Common myeloid progenitor, CD34-positive (primary cell): ENCODE data around the gene TMEM125.

Experiments
- CTCF ChIA-PET: fragments of 350-600 bp; sonication (Branson Sonifier 250); formaldehyde crosslinking; loops from one replicate; lab custom pipeline; 2021; ENCODE audit warnings: antibody characterized with exemption; lab: Charles Lee
- POLR2A ChIA-PET: fragments of 350-600 bp; sonication (Branson Sonifier 250); formaldehyde crosslinking; loops from one replicate; lab custom pipeline; 2021; ENCODE audit warnings: antibody characterized with exemption; lab: Charles Lee
- DNase-seq, 3 donors: peaks; one replicate each; pipeline versions ENCODE4 v3.0.0 to v3.0.0-alpha.2; 2013
- H3K27ac ChIP-seq, 2 experiments: 1 replicate in 1 of 2; 2 replicates in 1 of 2; pipeline ENCODE4 v1.7.0; 2013; ENCODE audit warnings: inconsistent platforms in 2 of 2, low read length in 2 of 2, mild to moderate bottlenecking in 2 of 2, low read depth in 1 of 2, moderate library complexity in 1 of 2; ENCODE audit not compliant: severe bottlenecking in 2 of 2, insufficient read depth in 1 of 2, poor library complexity in 1 of 2
- H3K27me3 ChIP-seq, 5 experiments: replicated peaks in 2 of 5; 1 replicate in 3 of 5; 2 replicates in 2 of 5; pipeline versions ENCODE4 v1.6.1 to v1.7.0; 2013; ENCODE audit warnings: low read length in 4 of 5, mild to moderate bottlenecking in 2 of 5, moderate library complexity in 2 of 5, inconsistent platforms in 1 of 5; ENCODE audit not compliant: insufficient read depth in 5 of 5, control insufficient read depth in 4 of 5
- H3K36me3 ChIP-seq, 4 experiments: 1 replicate in 2 of 4; 2 replicates in 2 of 4; pipeline versions ENCODE4 v1.6.1 to v1.7.0; 2013; ENCODE audit warnings: low read length in 3 of 4, control low read depth in 1 of 4, mild to moderate bottlenecking in 1 of 4; ENCODE audit not compliant: control insufficient read depth in 4 of 4, insufficient read depth in 4 of 4
- H3K4me1 ChIP-seq, 4 experiments: 1 replicate in 3 of 4; 2 replicates in 1 of 4; pipeline versions ENCODE4 v1.6.1 to v1.7.1; 2013; ENCODE audit warnings: low read length in 3 of 4, mild to moderate bottlenecking in 3 of 4, control low read depth in 1 of 4, inconsistent platforms in 1 of 4, moderate library complexity in 1 of 4; ENCODE audit not compliant: control insufficient read depth in 4 of 4, insufficient read depth in 4 of 4; ENCODE audit errors: control extremely low read depth in 1 of 4
- H3K4me3 ChIP-seq, 7 experiments: 1 replicate in 4 of 7; 2 replicates in 3 of 7; pipeline versions ENCODE4 v1.5.1 to v1.7.0; 2013; ENCODE audit warnings: mild to moderate bottlenecking in 7 of 7, low read length in 6 of 7, moderate library complexity in 6 of 7, inconsistent platforms in 2 of 7, low read depth in 2 of 7, control low read depth in 1 of 7; ENCODE audit not compliant: insufficient read depth in 4 of 7, control insufficient read depth in 1 of 7; ENCODE audit errors: extremely low read depth in 1 of 7
- H3K9me3 ChIP-seq, 5 experiments: 1 replicate in 4 of 5; 2 replicates in 1 of 5; pipeline versions ENCODE4 v1.6.1 to v1.7.1; 2013; ENCODE audit warnings: low read length in 4 of 5, mild to moderate bottlenecking in 2 of 5, inconsistent platforms in 1 of 5, low read depth in 1 of 5, moderate library complexity in 1 of 5; ENCODE audit not compliant: control insufficient read depth in 4 of 5, insufficient read depth in 2 of 5; ENCODE audit errors: control extremely low read depth in 1 of 5
- WGBS: methylation state at CpG from one replicate; pipeline ENCODE4 v1.1.5; 2013; ENCODE audit not compliant: insufficient coverage; 5-methylcytosine and 5-hydroxymethylcytosine counted together

Gene TMEM125

DNA sequence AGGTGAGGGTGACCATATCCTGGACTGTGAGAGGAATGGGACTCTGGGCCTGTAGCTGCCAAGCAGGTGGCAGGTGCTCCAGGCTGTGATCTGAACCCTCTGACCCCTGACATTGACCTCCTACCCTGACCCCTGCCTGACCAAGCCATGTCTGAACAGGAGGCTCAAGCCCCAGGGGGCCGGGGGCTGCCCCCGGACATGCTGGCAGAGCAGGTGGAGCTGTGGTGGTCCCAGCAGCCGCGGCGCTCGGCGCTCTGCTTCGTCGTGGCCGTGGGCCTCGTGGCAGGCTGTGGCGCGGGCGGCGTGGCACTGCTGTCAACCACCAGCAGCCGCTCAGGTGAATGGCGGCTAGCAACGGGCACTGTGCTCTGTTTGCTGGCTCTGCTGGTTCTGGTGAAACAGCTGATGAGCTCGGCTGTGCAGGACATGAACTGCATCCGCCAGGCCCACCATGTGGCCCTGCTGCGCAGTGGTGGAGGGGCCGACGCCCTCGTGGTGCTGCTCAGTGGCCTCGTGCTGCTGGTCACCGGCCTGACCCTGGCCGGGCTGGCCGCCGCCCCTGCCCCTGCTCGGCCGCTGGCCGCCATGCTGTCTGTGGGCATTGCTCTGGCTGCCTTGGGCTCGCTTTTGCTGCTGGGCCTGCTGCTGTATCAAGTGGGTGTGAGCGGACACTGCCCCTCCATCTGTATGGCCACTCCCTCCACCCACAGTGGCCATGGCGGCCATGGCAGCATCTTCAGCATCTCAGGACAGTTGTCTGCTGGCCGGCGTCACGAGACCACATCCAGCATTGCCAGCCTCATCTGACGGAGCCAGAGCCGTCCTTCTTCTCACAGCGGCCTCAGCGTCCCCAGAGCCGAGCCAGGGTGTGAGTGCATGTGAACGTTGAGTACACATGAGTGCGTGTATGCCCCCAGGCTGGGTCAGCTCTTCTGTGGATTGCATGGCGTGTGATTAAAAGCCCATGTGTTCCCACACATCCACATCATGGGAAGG is 3.1 kb downstream of the TMEM125 start:
- Histone ChIP-seq H3K27ac (no peak overlapping the region), H3K4me3 (no peak overlapping the region), H3K27me3 (peaks cover 0 to 2% (median 0%) of the 10 kb centered on the region in 5 experiments), H3K4me1 (peaks cover 0 to 30% (median 15%) of the 10 kb centered on the region in 4 experiments), H3K9me3 (no peaks in the 10 kb centered on the region), H3K36me3 (no peaks in the 10 kb centered on the region)
- POLR2A ChIA-PET: no interaction called here
- CTCF ChIA-PET: interaction anchor here (1.0 to 1.7 kb wide), 2 partner anchors 20 to 46 kb away, joined by 4 read pairs; no protein-coding TSS in a partner anchor
- WGBS: 97% methylated on average over 44 of the region's 46 CpGs
- no peak for DNase-seq

DNA sequence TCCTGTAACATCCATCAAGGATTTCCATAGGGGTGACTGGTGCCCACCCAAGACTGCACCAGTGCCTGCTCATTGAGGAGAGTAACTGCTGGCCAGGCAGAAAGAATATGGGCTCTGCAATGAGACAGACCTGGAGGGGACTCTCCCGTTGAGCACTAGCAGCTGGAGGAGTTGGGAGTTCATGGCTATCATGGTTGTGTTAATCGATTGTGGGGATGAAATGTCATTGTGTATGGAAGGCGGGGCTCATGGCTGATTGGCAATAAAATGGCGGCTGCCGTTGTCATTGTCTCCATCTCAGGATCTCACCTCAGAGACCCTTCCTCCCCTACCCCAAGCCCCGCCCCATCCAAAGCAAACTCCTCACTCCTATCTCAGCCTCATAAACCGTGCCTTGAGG is 3.9 kb downstream of the TMEM125 start:
- DNase-seq: no peak
- 100% methylated on average over 1 of the region's 7 CpGs for WGBS
- POLR2A ChIA-PET: no interaction called here
- no peaks in the 10 kb centered on the region for H3K9me3 ChIP-seq
- H3K4me3 ChIP-seq: no peak overlapping the region
- CTCF ChIA-PET: interaction anchor here (1.7 kb wide), 1 partner anchor 19 kb away, joined by 4 read pairs; no protein-coding TSS in a partner anchor
- H3K27ac ChIP-seq: no peak overlapping the region
- peaks cover 0 to 30% (median 15%) of the 10 kb centered on the region in 4 experiments for H3K4me1 ChIP-seq
- H3K27me3 ChIP-seq: peaks cover 0 to 2% (median 0%) of the 10 kb centered on the region in 5 experiments
- no peaks in the 10 kb centered on the region for H3K36me3 ChIP-seq

- Histone ChIP-seq H3K27ac (no peak overlapping the region), H3K9me3 (no peaks in the 10 kb centered on the region), H3K27me3 (peaks cover 0 to 2% (median 0%) of the 10 kb centered on the region in 5 experiments), H3K4me3 (peak overlapping the region in 1 of 7 experiments; percentile 2), H3K4me1 (peaks cover 0 to 28% (median 15%) of the 10 kb centered on the region in 4 experiments), H3K36me3 (no peaks in the 10 kb centered on the region)
- ChIA-PET CTCF (interaction anchor here (1.5 to 1.7 kb wide), 2 partner anchors 10 to 19 kb away, joined by 3 to 4 read pairs; no protein-coding TSS in a partner anchor), POLR2A (no interaction called here)
- 46% methylated on average over 9 of the region's 11 CpGs for WGBS
- DNase-seq: peak; percentile 63 to 88 (median 80)
Measured at GRCh38 chr1:43274125-43274803, 4.5 kb downstream of the TMEM125 start.

DNA sequence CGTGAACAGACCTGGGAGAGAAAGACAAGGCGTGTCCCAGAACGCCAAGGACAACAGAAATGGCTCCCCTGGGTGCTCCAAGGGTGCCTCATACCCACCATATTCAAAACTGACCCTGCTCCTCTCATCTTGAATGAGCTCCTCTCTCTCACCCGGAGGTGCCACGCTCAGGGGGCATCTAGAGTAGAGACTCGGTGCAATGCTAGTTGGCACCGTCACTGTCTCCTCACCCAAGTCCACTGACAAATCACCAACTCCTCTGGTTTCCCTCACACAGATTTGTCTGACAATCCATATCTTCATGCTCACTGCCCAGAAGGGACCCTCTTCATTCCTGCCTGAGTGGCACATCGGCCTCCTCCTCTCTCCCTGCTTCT is 5.0 kb downstream of the TMEM125 start:
- Histone ChIP-seq H3K4me1 (peaks cover 0 to 24% (median 15%) of the 10 kb centered on the region in 4 experiments), H3K4me3 (no peak overlapping the region), H3K27me3 (peaks cover 0 to 2% (median 0%) of the 10 kb centered on the region in 5 experiments), H3K36me3 (no peaks in the 10 kb centered on the region), H3K9me3 (no peaks in the 10 kb centered on the region), H3K27ac (no peak overlapping the region)
- POLR2A ChIA-PET: no interaction called here
- 90% methylated on average over 3 of the region's 8 CpGs for WGBS
- CTCF ChIA-PET: interaction anchor here (1.5 to 1.7 kb wide), 2 partner anchors 9 to 18 kb away, joined by 3 to 4 read pairs; no protein-coding TSS in a partner anchor
- DNase-seq: no peak

DNA sequence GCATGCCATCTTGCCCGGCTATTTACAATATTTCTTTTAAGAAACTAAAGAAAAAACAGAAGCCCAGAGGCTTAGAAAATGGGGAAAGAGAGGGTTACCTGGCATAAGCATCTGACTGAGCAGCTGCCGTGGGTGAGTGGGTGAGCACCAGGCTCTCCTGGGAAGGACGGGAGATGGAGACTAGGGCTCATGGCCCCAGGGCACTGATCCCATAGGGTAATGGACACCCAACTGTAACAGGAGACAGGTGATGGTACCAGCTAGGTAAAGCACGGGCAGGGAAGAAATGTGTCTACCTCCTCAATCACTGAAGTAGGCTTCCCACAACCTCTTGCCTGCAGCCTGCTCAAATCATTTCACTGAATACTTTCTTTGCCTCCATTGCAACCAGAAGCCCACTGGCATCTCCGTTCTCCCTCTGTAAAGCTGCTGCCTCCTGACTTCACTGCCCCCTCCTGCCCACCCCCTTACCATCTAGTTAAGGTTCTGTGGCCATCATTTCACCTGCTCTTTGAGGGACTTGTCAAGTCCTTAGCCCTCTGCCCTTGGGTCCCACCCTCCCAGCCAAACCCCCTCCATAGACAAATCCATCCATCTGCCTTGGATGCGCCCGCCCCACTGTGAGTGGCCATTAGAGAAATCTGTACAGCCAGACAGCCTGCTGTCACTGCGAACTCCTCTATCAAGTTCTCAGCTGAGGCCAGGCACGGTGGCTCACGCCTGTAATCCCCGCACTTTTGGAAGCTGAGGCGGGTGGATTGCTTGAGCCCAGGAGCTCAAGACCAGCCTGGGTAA is 6.2 kb downstream of the TMEM125 start:
- CTCF ChIA-PET: interaction anchor here (1.5 kb wide), 1 partner anchor 8 kb away, joined by 3 read pairs; no protein-coding TSS in a partner anchor

DNA sequence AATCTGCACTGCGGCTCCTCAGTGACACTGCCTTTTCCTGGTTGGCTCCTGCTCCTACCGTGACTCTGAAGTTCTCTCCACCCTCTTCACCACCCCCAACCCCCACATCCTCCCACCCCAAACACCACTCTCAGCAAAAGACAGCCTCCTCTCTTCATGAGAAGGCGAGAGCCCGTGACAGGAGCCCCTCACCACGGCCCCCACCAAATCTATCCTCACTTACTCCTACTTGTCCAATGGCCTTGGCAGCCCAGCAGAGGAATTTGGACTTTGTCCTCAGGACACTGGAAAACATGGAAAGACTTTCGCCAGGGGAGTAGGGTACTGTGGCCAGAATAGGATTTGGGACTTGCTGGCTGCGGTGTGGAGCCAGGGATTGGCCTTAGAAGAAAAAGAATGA is 6.9 kb downstream of the TMEM125 start:
- no peaks in the 10 kb centered on the region for H3K9me3 ChIP-seq
- ChIA-PET POLR2A (no interaction called here), CTCF (interaction anchor here (1.0 kb wide), 1 partner anchor 27 kb away, joined by 3 read pairs; no protein-coding TSS in a partner anchor)
- no peaks in the 10 kb centered on the region for H3K36me3 ChIP-seq
- no peak for DNase-seq
- WGBS: 97% methylated on average over 5 of the region's 7 CpGs
- H3K4me1 ChIP-seq: peaks cover 0 to 11% (median 8%) of the 10 kb centered on the region in 4 experiments
- H3K27me3 ChIP-seq: peaks cover 0 to 2% (median 0%) of the 10 kb centered on the region in 5 experiments
- H3K4me3 ChIP-seq: no peak overlapping the region
- H3K27ac ChIP-seq: no peak overlapping the region

More for the DNA sequence above, 6.2 kb downstream of the TMEM125 start:
- Histone ChIP-seq H3K36me3 (no peaks in the 10 kb centered on the region), H3K27ac (no peak overlapping the region), H3K27me3 (peaks cover 0 to 2% (median 0%) of the 10 kb centered on the region in 5 experiments), H3K4me1 (peaks cover 0 to 12% (median 11%) of the 10 kb centered on the region in 4 experiments), H3K9me3 (no peaks in the 10 kb centered on the region), H3K4me3 (no peak overlapping the region)
- DNase-seq: no peak
- POLR2A ChIA-PET: no interaction called here
- 91% methylated on average over 9 of the region's 12 CpGs for WGBS
